Pancreas (tissue), 10 donors: ENCODE measurements around the gene GRIK5. TPM values are rescaled to one million over a fixed set of nuclear protein-coding genes. Genes with fewer than 3 reads are reported as not detected.
A peak's percentile ranks its signal among the peaks of the same experiment; 100 is the strongest.

ENCODE experiments used
- ATAC-seq, 4 donors: fragments of 200-7000 bp; cut with Tn5 transposase; one replicate each; pipeline versions ENCODE4 v1.8.0 to v1.9.1; 2020; ENCODE audit warnings: mild to moderate bottlenecking in 4 of 4, moderate library complexity in 4 of 4
- DNase-seq, 6 donors: peaks; one replicate each; pipeline ENCODE4 v3.0.0-alpha.2; 2020
- FAIRE-seq: peaks from 2 replicates; lab custom pipeline; 2012; peaks lifted over from hg19 to GRCh38; lab: Jason Lieb, UNC
- H3K27ac ChIP-seq, 4 donors: fragments of 200-600 bp; sonication (generic); 1 replicate in 3 of 4; 2 replicates in 1 of 4; pipeline versions ENCODE4 v1.5.0 to v1.8.0; 2020
- H3K27me3 ChIP-seq, 4 donors: fragments of 200-600 bp; one replicate each; pipeline ENCODE4 v1.8.0; 2021
- H3K36me3 ChIP-seq, 3 donors: fragments of 200-600 bp; sonication (generic) in 1 of 3; one replicate each; pipeline versions ENCODE4 v1.5.0 to v1.8.0; 2020 to 2021
- H3K4me1 ChIP-seq, 3 donors: fragments of 200-600 bp; one replicate each; pipeline ENCODE4 v1.8.0; 2021
- H3K4me3 ChIP-seq, 4 donors: fragments of 200-600 bp; sonication (generic) in 2 of 4; one replicate each; pipeline versions ENCODE4 v1.5.0 to v1.8.0; 2020 to 2021
- H3K9me3 ChIP-seq, 4 donors: fragments of 200-600 bp; one replicate each; pipeline ENCODE4 v1.8.0; 2021
- WGBS, 2 donors: extraction: QIAGEN DNeasy Blood & Tissue Kit; methylation state at CpG; one replicate each; pipeline ENCODE4 v1.1.7; 2013; 5-methylcytosine and 5-hydroxymethylcytosine counted together
- intact Hi-C, 3 donors: fragments of 100-400 bp; cut with DNase I; formaldehyde crosslinking; loops; one replicate each; pipeline versions ENCODE4 v1.11.1 to v1.14.2; 2022
- polyA plus RNA-seq, 2 donors: library from polyadenylated mRNA; stranded (reverse); fragments of 200-250 nt; gene quantifications; one replicate each; pipeline ENCODE4 v1.2.3, GENCODE V29; 2013
- total RNA-seq, 6 donors: library from RNA; stranded (reverse); fragmentation: NEBNext Ultra II Directional in 4 of 6; extraction: Animal tissue kit (Norgen Biotek cat#: 25700) in 4 of 6; gene quantifications; one replicate each; pipeline versions ENCODE4 v1.2.1 to v1.2.4, GENCODE V29; 2021 to 2023
- TF ChIP-seq, protein P1 (sequence below), 4 donors: fragments of 200-600 bp; sonication (generic) in 3 of 4; IDR thresholded peaks; one replicate each; pipeline versions ENCODE4 v1.5.0 to v1.8.0; 2021; ENCODE audit warnings: antibody characterized with exemption in 4 of 4
- donor health status: healthy with polysubstance abuse.
- donor health status: DM: no; HTN: no; CAD: no; lungs with moderate emphysema.
- donor health status: DM: no; HTN: no; CAD: no.
- donor health status: control.
- donor health status: control.
- donor health status: Bipolar disorder and iron deficiency.
- donor health status: DM: yes; HTN: yes; CAD: no.
- donor health status: DM: no; HTN: no; CAD: no.
- donor health status: DM: no; HTN: no; CAD: no.
- donor health status: DM: yes; HTN: yes; CAD: no.

The GRIK5 gene
- total and polyA plus RNA-seq, 8 donors, result 1.9 to 10.5 (median 3.4) TPM

DNA sequence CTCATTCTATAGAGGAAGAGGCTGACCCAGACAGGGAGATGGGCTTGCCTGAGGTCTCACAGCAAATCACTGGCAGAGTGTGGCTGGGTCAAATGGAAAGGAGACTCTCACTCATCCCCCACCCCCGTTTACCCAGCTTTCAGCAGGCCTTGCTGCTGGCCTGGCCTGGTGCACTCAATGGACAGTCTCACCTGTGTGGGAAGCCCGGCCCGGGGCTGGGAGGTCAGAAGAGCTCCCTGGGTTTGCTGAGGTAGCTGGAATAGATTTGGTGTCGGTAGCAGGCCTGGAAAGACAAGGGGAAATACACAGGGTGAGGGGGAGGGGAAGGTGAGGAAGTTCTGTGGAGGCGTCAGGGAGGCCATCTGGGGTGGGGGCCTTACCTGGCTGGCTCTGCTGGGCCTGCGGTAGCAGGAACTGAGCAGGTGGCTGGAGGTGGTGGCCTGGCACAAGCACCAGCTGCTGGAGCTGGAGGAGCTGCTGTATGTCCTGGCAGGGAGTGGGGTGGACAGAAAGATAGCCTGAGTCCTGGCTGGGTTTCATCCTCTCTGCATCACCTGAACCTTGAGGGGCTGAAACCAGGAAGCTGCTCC lies 29.4 kb upstream of the GRIK5 start:
- TF ChIP-seq, protein P1, sequence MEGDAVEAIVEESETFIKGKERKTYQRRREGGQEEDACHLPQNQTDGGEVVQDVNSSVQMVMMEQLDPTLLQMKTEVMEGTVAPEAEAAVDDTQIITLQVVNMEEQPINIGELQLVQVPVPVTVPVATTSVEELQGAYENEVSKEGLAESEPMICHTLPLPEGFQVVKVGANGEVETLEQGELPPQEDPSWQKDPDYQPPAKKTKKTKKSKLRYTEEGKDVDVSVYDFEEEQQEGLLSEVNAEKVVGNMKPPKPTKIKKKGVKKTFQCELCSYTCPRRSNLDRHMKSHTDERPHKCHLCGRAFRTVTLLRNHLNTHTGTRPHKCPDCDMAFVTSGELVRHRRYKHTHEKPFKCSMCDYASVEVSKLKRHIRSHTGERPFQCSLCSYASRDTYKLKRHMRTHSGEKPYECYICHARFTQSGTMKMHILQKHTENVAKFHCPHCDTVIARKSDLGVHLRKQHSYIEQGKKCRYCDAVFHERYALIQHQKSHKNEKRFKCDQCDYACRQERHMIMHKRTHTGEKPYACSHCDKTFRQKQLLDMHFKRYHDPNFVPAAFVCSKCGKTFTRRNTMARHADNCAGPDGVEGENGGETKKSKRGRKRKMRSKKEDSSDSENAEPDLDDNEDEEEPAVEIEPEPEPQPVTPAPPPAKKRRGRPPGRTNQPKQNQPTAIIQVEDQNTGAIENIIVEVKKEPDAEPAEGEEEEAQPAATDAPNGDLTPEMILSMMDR (IDR thresholded peaks at IDR 0.05), result no peak
- Histone ChIP-seq H3K4me1 (peaks cover 20 to 28% (median 22%) of the 10 kb centered on the region in 3 donors), H3K36me3 (no peaks in the 10 kb centered on the region), H3K9me3 (no peaks in the 10 kb centered on the region), H3K4me3 (no peak overlapping the region), H3K27me3 (no peaks in the 10 kb centered on the region), H3K27ac (peak overlapping the region; percentile 47 to 93 (median 74))
- intact Hi-C loops, result no loop called here
- DNase-seq (peak in 4 of 6 donors; percentile 58 to 77 (median 68)), ATAC-seq (peak; percentile 50 to 76 (median 70)), FAIRE-seq (no peak)
- 35 to 42% methylated on average over 6 of the region's 6 CpGs for WGBS, 2 donors

DNA sequence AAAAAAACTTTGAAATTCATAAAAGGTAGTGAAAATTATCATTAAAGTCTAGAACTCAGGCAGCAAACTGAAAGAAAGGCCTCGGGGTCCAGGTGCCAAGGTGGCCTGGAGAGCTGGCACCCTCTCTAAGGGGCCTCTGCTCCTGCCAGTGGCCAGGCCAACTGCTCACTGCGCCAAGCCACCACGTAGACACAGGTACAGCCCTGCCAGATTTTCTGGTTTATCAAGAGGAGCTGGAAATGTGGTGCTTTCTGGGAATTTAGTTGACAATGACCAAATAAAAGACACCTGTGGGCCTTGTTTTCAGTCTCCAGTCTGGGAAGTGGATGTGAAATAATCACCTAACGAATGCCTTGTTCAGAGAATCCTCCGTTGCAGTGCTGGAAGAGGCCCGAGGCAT lies 28.8 kb upstream of the GRIK5 start:
- TF ChIP-seq, protein P1 (IDR thresholded peaks at IDR 0.05), result no peak

DNA sequence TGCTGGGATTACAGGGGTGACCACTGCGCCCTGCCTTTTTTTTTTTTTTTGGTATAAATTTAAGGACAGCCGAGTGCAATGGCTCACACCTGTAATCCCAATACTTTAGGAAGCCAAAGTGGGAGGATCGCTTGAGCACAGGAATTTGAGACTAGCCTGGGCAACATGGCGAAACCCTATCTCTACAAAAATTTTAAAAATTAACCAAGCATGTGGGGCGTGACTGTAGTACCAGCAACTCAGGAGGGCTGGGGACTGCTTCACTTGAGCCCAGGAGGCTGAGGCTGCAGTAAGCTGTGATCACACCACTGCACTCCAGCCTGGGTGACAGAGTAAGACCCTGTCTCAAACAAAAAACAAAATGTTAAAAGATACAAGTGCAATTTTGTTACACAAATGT lies 27.5 kb upstream of the GRIK5 start:
- no peak for FAIRE-seq

More for the DNA sequence above, 28.8 kb upstream of the GRIK5 start:
- Histone ChIP-seq H3K4me1 (peaks cover 20 to 28% (median 22%) of the 10 kb centered on the region in 3 donors), H3K27ac (peak overlapping the region; percentile 47 to 93 (median 74)), H3K36me3 (no peaks in the 10 kb centered on the region), H3K27me3 (no peaks in the 10 kb centered on the region), H3K4me3 (no peak overlapping the region), H3K9me3 (no peaks in the 10 kb centered on the region)
- peak; percentile 85 to 94 (median 91) for ATAC-seq
- intact Hi-C loops, result no loop called here
- peak; percentile 71 to 90 (median 82) for DNase-seq
- 40 to 43% methylated on average over 6 of the region's 6 CpGs for WGBS, 2 donors
- FAIRE-seq, result no peak

DNA sequence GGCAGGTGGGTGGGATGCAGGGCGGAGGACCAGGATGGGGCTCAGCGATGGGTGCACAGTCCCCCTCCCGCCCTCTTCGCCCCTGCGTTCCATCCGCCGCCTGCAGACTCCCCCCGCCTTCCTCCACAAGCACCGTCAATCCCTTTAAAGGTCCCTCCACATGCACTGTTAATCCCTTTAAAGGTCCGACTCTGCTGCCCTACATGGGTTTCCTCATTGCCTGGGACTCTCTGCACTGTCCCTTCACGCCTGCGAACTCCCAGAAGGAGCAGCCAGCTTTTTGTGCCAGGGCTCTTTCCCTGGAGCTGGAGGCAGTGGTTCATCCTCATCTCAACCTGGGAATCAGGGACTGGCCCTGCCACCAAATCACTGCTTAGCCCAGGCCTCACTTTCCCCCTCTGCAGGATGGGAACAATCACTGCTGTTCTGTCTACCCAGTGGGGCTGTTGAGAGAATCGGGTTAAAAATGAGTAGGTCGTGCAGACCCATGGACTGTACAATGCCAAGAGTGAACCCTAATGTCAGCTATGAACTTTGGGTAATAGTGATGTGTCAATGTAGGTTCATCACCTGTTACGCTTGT lies 26.3 kb upstream of the GRIK5 start:
- H3K9me3 ChIP-seq, result no peaks in the 10 kb centered on the region
- no peak for DNase-seq
- H3K4me3 ChIP-seq, result no peak overlapping the region
- no peaks in the 10 kb centered on the region for H3K27me3 ChIP-seq
- TF ChIP-seq, protein P1 (IDR thresholded peaks at IDR 0.05), result no peak
- ATAC-seq, result no peak
- H3K4me1 ChIP-seq, result peaks cover 20 to 28% (median 22%) of the 10 kb centered on the region in 3 donors
- intact Hi-C loops, result no loop called here
- no peak for FAIRE-seq
- WGBS, 2 donors, result 65 to 67% methylated on average over 15 of the region's 15 CpGs
- no peaks in the 10 kb centered on the region for H3K36me3 ChIP-seq
- H3K27ac ChIP-seq, result no peak overlapping the region

More for the DNA sequence above, 27.5 kb upstream of the GRIK5 start:
- TF ChIP-seq, protein P1 (IDR thresholded peaks at IDR 0.05), result no peak
- Histone ChIP-seq H3K36me3 (no peaks in the 10 kb centered on the region), H3K9me3 (no peaks in the 10 kb centered on the region), H3K4me1 (peaks cover 20 to 28% (median 22%) of the 10 kb centered on the region in 3 donors), H3K27ac (peak overlapping the region in 2 of 4 donors; percentile 85 to 93), H3K27me3 (no peaks in the 10 kb centered on the region), H3K4me3 (no peak overlapping the region)
- ATAC-seq (no peak), DNase-seq (no peak)
- 42 to 43% methylated on average over 5 of the region's 5 CpGs for WGBS, 2 donors
- intact Hi-C loops, result no loop called here

DNA sequence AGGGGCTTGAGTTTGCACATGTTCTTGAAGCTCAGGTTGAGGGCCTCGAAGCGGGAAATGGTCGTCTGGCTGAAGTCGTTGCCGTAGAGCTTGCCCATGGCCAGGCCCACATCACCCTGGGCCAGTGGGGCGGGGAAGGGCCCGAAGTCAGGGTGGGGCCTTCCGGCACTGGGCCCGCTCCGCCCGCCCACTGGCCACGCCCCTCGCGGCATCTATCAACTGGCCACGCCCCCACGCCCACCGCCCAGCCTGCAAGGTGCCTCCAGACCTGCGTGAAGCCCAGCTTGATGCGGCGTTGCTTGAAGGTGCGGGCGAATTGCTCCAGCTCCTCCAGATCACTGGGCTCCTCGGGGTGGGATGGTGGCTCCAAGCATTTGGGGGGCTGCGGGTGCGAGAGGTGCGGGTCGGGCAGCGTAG lies 25.8 kb upstream of the GRIK5 start:
- peak in 1 of 6 donors; percentile 67 for DNase-seq
- ATAC-seq, result no peak
- Histone ChIP-seq H3K27me3 (no peaks in the 10 kb centered on the region), H3K9me3 (no peaks in the 10 kb centered on the region), H3K4me1 (peaks cover 20 to 28% (median 22%) of the 10 kb centered on the region in 3 donors), H3K4me3 (no peak overlapping the region), H3K36me3 (no peaks in the 10 kb centered on the region), H3K27ac (no peak overlapping the region)
- WGBS, 2 donors, result 37 to 42% methylated on average over 28 of the region's 28 CpGs
- no peak for FAIRE-seq
- TF ChIP-seq, protein P1 (IDR thresholded peaks at IDR 0.05), result no peak
- intact Hi-C loops, result no loop called here
